Stimulated activated effector memory CD8-positive, alpha-beta T cell treated with anti-CD3 and anti-CD28 coated beads, Interleukin-12 subunit alpha, Interleukin-12 subunit beta, amount 100 ng/mL, for 72 hours (primary cell): ENCODE measurements around the gene STPG4.
"Not testable (repeated sequence)": the region's sequence is repeated elsewhere in the genome, so short reads cannot be mapped to it uniquely, and the experiment has no call there.

Experiments used
- ATAC-seq: fragments of 150-1000 bp; cut with Tn5 transposase; 2 replicates; pipeline ENCODE4 v1.10.0; 2021
- DNase-seq, 2 donors: peaks; one replicate each; pipeline ENCODE4 v3.0.0; 2021 to 2022; ENCODE audit warnings: low spot score in 2 of 2
- H3K27ac Mint-ChIP-seq: one replicate; pipeline ENCODE4 v1.8.0; 2022; ENCODE audit warnings: mild to moderate bottlenecking, mixed read lengths
- H3K36me3 Mint-ChIP-seq: one replicate; pipeline ENCODE4 v1.8.0; 2022; ENCODE audit warnings: mild to moderate bottlenecking, mixed read lengths
- H3K4me1 Mint-ChIP-seq: one replicate; pipeline ENCODE4 v1.8.0; 2022; ENCODE audit warnings: mixed read lengths
- H3K4me3 Mint-ChIP-seq: one replicate; pipeline ENCODE4 v1.8.0; 2022; ENCODE audit warnings: mild to moderate bottlenecking, mixed read lengths
- H3K9me3 Mint-ChIP-seq: one replicate; pipeline ENCODE4 v1.8.0; 2022; ENCODE audit warnings: mixed read lengths

The STPG4 gene

DNA sequence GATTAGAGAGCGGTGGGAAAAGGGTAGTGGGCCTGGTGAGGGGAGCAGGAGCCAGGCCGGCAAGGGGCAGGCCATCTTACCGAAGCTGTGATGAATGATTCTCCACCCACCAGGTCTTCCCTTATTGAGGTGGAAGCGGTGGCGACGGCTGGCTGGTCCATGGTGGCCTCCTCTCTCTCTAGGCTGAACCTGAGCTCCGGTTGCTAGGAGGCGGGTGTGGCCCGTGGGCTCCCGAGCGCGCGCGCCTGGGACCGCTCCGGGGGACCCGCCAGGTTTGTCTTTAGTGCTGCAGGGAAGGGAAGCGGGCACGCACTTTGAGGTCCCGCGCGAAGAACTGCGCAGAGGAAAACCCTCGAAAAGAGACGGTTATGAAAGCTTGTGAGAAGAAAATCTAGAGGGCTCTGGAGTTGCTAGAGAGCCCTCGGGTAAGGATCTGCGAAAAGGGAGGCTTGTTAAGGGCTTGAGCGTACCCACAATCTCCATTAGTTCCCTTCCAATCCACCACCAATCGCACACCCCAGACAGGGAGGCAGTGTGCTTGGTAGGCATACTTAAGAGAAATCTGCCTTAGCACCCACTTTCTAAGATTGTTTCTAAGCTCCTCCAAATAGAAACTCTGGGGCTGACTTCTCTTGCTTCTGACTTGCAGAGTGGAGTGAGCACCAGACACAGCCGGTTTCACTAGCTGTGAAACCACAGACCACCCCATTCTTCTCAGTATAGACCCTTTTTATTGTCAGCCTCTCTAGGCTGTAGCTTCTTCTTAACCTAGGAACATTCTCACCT lies at the start of gene STPG4:
STPG4 (minus strand) TSS at position 218 of the 786 bp plus-strand sequence; CDS start at position 161, 57 bp downstream.
- peaks cover 18% of the 10 kb centered on the region for H3K4me1 Mint-ChIP-seq
- peaks cover 33% of the 10 kb centered on the region for H3K36me3 Mint-ChIP-seq
- ATAC-seq (peak; percentile 44), DNase-seq (no peak)
- H3K4me3 Mint-ChIP-seq: no peak within 1 kb of the TSS
- H3K27ac Mint-ChIP-seq: peak within 1 kb of the TSS; percentile 36
- no peaks in the 10 kb centered on the region for H3K9me3 Mint-ChIP-seq

DNA sequence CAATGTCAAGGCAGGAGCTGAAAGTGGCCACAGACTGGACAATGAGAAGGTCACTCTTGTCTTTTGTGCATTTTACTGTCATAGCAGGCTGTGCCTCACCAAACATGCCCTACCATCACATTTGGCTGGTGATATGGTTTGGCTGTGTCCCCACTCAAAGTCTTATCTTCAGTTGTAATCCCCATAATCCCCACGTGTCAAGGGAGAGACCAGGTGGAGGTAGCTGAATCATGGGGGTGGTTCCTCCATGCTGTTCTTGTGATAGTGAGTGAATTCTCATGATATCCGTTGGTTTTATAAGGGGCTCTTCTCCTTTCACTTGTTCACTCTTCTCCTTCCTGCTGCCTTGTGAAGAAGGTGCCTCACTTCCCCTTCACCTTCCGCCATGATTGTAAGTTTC lies 49.6 kb upstream of the STPG4 start:
- Mint-ChIP-seq H3K4me3 (no peak overlapping the region), H3K27ac (no peak overlapping the region), H3K36me3 (no peaks in the 10 kb centered on the region), H3K9me3 (no peaks in the 10 kb centered on the region), H3K4me1 (no peaks in the 10 kb centered on the region)
- ATAC-seq (no peak), DNase-seq (no peak)

- no peaks in the 10 kb centered on the region for H3K4me1 Mint-ChIP-seq
- DNase-seq (no peak), ATAC-seq (no peak)
- H3K4me3 Mint-ChIP-seq: no peak overlapping the region
- H3K9me3 Mint-ChIP-seq: no peaks in the 10 kb centered on the region
- no peaks in the 10 kb centered on the region for H3K36me3 Mint-ChIP-seq
- no peak overlapping the region for H3K27ac Mint-ChIP-seq
These were observed 48.9 kb upstream of the STPG4 start for GRCh38 chr2:47203995-47204394.

DNA sequence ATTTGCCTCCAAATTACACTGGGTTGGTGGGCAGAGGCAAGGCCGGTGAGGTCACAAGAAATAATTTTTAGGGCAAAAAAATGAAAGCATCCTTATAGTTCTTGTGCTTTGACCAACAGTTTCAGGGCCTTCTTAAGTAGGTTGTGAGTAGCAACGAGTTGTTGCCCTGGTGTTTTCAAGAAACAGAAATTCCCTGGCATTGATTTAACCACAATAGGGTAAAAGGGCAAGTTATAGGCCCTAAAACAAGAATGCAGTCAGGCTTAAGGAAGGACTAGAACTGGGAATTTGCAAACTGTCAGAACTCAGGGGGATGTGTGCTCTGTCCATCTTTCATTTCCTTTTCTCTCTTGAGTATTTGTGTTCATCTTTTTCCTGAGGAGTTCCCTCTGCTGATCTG lies 46.1 kb upstream of the STPG4 start:
- H3K9me3 Mint-ChIP-seq: no peaks in the 10 kb centered on the region

GRCh38 chr2:47198985-47199451 lies 43.9 kb upstream of the STPG4 start:
- no peak for ATAC-seq

More for the DNA sequence above, 46.1 kb upstream of the STPG4 start:
- DNase-seq (no peak), ATAC-seq (no peak)
- Mint-ChIP-seq H3K4me1 (no peaks in the 10 kb centered on the region), H3K27ac (no peak overlapping the region), H3K4me3 (no peak overlapping the region), H3K36me3 (no peaks in the 10 kb centered on the region)

GRCh38 chr2:47196499-47196898 lies 41.4 kb upstream of the STPG4 start:
- ATAC-seq: no peak
- Mint-ChIP-seq H3K27ac (no peak overlapping the region), H3K9me3 (no peaks in the 10 kb centered on the region), H3K4me1 (no peaks in the 10 kb centered on the region), H3K4me3 (no peak overlapping the region), H3K36me3 (no peaks in the 10 kb centered on the region)
- DNase-seq: no peak

More at GRCh38 chr2:47198985-47199451, 43.9 kb upstream of the STPG4 start:
- H3K4me1 Mint-ChIP-seq: no peaks in the 10 kb centered on the region
- no peak overlapping the region for H3K27ac Mint-ChIP-seq
- no peak overlapping the region for H3K4me3 Mint-ChIP-seq
- no peaks in the 10 kb centered on the region for H3K36me3 Mint-ChIP-seq
- DNase-seq: no peak
- H3K9me3 Mint-ChIP-seq: no peaks in the 10 kb centered on the region

GRCh38 chr2:47196046-47196445 lies 40.9 kb upstream of the STPG4 start:
- Mint-ChIP-seq H3K27ac (no peak overlapping the region), H3K4me3 (no peak overlapping the region), H3K9me3 (no peaks in the 10 kb centered on the region), H3K36me3 (no peaks in the 10 kb centered on the region), H3K4me1 (no peaks in the 10 kb centered on the region)
- DNase-seq (no peak), ATAC-seq (no peak)

- Mint-ChIP-seq H3K9me3 (no peaks in the 10 kb centered on the region), H3K4me3 (no peak overlapping the region), H3K4me1 (no peaks in the 10 kb centered on the region), H3K27ac (no peak overlapping the region), H3K36me3 (no peaks in the 10 kb centered on the region)
- ATAC-seq: no peak
- DNase-seq: no peak
These were observed 40.0 kb upstream of the STPG4 start for GRCh38 chr2:47195148-47195547.

GRCh38 chr2:47194410-47194809 lies 39.3 kb upstream of the STPG4 start:
- Mint-ChIP-seq H3K27ac (no peak overlapping the region), H3K9me3 (no peaks in the 10 kb centered on the region), H3K36me3 (no peaks in the 10 kb centered on the region), H3K4me3 (no peak overlapping the region), H3K4me1 (no peaks in the 10 kb centered on the region)
- no peak for ATAC-seq
- no peak for DNase-seq

GRCh38 chr2:47193607-47194006 lies 38.5 kb upstream of the STPG4 start:
- no peaks in the 10 kb centered on the region for H3K4me1 Mint-ChIP-seq
- no peaks in the 10 kb centered on the region for H3K36me3 Mint-ChIP-seq
- no peak overlapping the region for H3K27ac Mint-ChIP-seq
- ATAC-seq (no peak), DNase-seq (no peak)
- H3K4me3 Mint-ChIP-seq: no peak overlapping the region
- no peaks in the 10 kb centered on the region for H3K9me3 Mint-ChIP-seq

- H3K27ac Mint-ChIP-seq: no peak overlapping the region
- H3K36me3 Mint-ChIP-seq: no peaks in the 10 kb centered on the region
- H3K4me3 Mint-ChIP-seq: no peak overlapping the region
- H3K4me1 Mint-ChIP-seq: no peaks in the 10 kb centered on the region
- no peaks in the 10 kb centered on the region for H3K9me3 Mint-ChIP-seq
- no peak for DNase-seq
- ATAC-seq: peak; percentile 43
These were observed 35.2 kb upstream of the STPG4 start for GRCh38 chr2:47190188-47190881.

GRCh38 chr2:47189635-47190034 lies 34.5 kb upstream of the STPG4 start:
- ATAC-seq: no peak
- Mint-ChIP-seq H3K36me3 (no peaks in the 10 kb centered on the region), H3K9me3 (no peaks in the 10 kb centered on the region), H3K27ac (no peak overlapping the region), H3K4me3 (no peak overlapping the region), H3K4me1 (no peaks in the 10 kb centered on the region)
- no peak for DNase-seq

GRCh38 chr2:47187069-47187468 lies 32.0 kb upstream of the STPG4 start:
- H3K4me3 Mint-ChIP-seq: no peak overlapping the region

DNA sequence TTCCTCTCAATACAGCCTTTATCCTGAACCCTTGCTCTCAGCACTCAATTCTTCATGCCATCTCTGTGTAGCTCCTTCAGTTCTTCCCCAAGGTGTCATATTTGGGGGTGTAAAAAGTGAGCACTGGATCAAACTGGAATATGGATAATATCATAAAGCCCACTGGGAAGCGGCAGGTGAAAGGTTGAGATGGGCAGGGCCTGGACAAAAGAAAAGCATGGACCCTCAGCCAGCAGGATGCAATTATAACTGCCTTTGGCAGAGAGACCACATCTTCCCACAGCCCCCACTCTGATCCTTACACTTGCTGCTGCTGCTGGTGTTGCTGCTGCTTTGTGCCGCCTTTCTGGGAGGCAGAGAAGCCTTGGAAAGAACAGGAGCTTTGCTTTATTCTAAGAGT lies 31.2 kb upstream of the STPG4 start:
- no peak overlapping the region for H3K4me3 Mint-ChIP-seq
- no peak for ATAC-seq
- no peak for DNase-seq
- no peaks in the 10 kb centered on the region for H3K9me3 Mint-ChIP-seq
- no peaks in the 10 kb centered on the region for H3K36me3 Mint-ChIP-seq
- no peaks in the 10 kb centered on the region for H3K4me1 Mint-ChIP-seq
- no peak overlapping the region for H3K27ac Mint-ChIP-seq

More at GRCh38 chr2:47187069-47187468, 32.0 kb upstream of the STPG4 start:
- no peaks in the 10 kb centered on the region for H3K4me1 Mint-ChIP-seq
- H3K27ac Mint-ChIP-seq: no peak overlapping the region
- H3K36me3 Mint-ChIP-seq: no peaks in the 10 kb centered on the region
- H3K9me3 Mint-ChIP-seq: no peaks in the 10 kb centered on the region
- ATAC-seq (no peak), DNase-seq (no peak)

DNA sequence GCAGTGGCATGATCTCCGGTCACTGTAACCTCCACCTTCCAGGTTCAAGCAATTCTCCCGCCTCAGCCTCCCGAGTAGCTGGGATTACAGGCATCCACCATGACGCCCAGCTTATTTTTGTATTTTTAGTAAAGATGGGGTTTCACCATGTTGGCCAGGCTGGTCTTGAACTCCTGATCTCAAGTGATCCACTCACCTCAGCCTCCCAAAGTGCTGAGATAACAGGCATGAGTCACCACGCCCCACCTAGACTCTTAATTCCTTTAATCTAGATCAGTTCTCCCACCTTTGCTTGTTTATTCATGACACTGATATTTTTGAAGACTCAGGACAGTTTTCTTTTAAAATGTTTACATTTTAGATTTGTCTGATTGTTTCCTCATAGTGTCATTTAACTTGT lies 30.0 kb upstream of the STPG4 start:
- not testable (repeated sequence) for H3K4me3 Mint-ChIP-seq, H3K27ac Mint-ChIP-seq, DNase-seq, H3K9me3 Mint-ChIP-seq, H3K4me1 Mint-ChIP-seq, H3K36me3 Mint-ChIP-seq, ATAC-seq

DNA sequence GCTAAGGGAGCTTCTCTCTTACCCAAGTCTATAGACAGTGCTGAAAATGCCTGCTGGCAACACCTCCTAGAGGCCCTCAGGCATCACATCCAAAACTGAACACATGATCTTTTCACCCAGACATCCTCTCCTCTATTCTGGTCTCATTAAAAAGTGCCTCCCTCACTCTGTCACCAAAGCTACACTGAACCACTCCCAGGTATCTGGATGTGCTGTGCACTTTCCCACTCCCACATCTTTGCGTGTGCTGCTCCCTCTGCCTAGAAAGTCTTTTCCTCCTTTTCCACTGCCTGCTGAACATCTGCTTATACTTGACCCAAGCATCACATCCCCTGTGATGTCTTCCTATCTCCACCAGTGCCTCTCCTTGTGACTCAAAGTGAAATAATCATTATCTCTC lies 26.1 kb upstream of the STPG4 start:
- ATAC-seq: no peak

More for the DNA sequence above, 26.1 kb upstream of the STPG4 start:
- H3K4me3 Mint-ChIP-seq: no peak overlapping the region
- H3K27ac Mint-ChIP-seq: no peak overlapping the region
- H3K4me1 Mint-ChIP-seq: peaks cover 18% of the 10 kb centered on the region
- DNase-seq: no peak
- no peaks in the 10 kb centered on the region for H3K9me3 Mint-ChIP-seq
- peaks cover 12% of the 10 kb centered on the region for H3K36me3 Mint-ChIP-seq
